HG02588 (cell line): Measurements from ENCODE around the gene CD164.
A peak's percentile ranks its signal among the peaks of the same experiment; 100 is the strongest.
"Not testable (repeated sequence)": the region's sequence is repeated elsewhere in the genome, so short reads cannot be mapped to it uniquely, and the experiment has no call there.

Experiments
- ATAC-seq: cut with Tn5 transposase; IDR thresholded peaks from one replicate; pipeline ENCODE4 v1.9.1; 2021; ENCODE audit warnings: mild to moderate bottlenecking, moderate library complexity; ENCODE audit not compliant: unreplicated experiment

CD164 gene

DNA sequence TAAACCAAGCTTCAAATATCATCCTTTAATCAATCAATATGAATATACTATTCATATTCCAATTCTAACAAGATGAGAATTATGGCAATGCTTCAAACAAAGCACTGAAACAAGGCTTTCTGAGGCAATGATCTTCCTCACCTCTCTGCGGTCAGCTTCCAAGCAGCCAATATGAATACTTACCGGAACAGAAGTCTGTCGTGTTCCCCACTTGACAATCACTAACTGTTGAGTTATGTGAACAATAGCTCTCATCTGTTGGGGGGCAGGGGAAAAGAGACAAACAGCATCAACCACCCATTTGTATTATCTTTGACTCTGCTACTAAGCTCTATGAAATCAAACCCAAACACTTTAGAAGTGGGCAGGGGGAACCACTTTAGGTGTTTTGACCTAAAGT lies 4.5 kb downstream of the CD164 start:
- no peak for ATAC-seq

DNA sequence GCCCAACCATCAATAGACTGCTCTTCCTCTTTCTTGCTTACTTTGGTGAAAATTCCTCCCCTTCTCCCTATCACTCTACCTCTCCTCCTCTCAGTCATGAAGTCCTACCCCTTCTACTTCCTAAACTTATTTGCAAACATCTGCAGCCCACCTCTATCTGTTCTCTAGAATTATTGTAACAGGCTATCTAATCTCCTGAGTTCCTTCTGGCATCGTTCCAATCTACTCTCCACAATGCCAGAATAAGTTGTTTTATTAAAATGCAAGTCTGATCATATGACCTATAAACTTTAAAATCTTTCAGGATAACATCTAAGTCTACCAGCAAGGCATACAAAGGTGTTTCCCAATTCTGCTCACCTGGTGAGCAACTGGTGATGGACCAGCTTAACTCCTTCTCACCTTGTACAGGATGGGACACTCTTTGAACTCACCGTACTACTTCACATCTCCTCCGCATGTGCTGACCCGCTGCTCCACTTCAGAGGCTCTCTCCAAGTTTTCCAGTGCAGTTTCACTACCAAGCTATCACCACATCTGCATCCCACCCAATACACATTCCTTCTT lies 7.9 kb downstream of the CD164 start:
- ATAC-seq, result no peak

DNA sequence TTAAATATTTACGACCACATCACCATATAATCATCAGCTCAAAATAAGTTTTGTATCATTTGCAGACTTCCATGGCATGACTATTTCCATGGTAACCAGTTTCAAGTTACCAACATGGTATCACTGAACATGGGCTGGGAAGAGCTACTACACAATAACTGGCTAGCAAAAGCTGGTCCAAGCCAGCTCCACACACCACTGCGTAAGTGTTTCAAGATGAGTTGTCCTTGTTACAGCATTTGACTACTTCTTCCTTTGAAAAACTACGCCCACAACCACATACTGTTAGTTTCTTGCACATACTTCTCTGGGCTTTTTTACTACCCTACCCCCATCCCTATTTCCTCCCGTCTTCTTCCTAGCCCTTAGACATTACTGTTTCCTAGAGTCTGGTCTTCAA lies 8.5 kb downstream of the CD164 start:
- ATAC-seq, result peak; percentile 93

DNA sequence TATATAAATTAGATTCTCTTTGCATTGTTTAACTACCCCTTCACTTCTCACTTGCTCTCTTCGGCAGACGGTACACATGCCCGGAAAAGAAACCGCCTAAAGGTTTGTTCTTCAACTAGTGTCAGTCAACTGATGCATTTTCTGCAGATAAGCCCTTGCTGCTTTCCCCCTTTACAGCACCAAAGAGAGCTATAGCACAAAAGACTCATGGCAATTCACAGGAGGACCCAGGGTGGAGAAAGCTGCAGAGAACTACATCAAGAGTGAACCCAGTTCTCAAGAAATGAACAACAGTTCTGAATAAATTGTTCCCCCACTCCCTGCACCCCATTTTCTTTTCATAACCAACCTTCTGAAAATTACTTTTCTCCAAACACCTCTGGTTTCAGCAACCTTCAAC lies 8.9 kb downstream of the CD164 start:
- ATAC-seq, result no peak

DNA sequence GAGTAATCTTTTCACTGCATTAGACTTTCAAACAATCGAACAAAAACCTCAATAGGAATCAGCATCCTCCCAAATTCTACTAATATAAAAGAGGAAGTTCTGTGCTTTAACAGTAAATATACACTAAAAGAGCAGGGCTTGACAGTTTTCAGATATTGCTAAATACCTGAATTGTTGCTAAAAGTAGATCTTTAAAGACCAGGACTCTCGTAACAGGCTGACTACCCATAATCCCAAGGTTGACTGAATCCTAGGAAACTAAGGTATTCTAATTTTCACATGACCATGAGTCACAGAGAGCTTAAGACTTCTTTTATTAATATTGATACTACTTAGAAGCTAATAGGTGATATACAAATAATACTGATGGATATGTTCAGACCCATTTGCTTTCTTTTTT lies 10.1 kb downstream of the CD164 start:
- no peak for ATAC-seq

DNA sequence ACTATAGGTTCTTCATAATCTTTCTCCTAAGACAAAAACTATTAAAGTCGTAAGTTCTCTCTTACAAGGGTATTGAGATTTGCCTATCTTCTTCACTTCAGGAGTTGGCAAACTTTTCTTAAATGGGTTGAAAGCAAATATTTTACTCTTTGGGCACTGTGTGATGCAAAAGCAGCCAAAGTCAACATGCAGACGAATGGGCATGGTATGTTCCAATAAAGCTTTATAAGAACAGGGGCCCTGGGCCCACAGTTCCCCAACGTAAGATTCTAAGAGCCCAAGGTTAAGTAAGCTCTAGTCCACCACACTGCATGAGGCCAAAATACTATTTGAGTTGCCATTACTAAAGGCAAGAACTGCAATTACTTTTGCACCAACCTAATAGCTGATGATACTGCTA lies 11.5 kb downstream of the CD164 start:
- no peak for ATAC-seq

DNA sequence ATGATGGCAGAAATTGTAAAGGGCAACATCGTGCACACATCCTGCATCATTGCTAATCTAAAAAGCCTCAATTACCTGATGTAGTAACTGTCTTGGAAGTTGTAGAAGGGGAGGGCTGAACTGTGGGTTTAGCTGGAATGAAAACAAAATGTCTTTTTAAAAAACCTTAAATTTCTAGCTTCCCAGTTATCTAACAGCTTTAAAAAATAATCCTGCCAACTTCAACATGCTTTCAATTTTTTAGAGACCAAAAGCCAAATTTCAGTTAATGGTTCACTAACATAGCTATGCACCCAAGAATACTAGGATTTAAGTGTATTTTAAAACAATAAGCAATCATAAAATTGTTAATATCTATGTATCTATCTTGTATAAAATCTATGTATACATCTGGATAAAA lies 11.9 kb downstream of the CD164 start:
- ATAC-seq, result no peak

DNA sequence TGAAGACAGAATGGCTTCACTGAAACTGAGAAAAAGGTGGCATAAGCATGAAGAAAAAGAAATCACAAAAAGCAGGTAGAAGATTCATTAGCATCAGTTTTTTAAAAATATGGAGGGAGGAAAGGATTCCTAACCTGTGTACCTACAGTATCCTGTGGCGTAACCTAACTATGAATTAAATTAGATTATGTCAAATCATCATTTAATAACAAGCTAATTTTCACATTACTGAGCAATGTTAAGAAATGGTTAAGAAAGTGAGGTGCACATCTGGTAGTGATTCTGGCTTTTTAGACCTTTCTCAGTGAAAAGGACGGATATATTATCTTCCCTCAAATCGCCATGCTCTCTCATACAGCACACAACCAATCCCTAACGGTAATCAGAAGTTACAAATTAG lies 12.5 kb downstream of the CD164 start:
- no peak for ATAC-seq

DNA sequence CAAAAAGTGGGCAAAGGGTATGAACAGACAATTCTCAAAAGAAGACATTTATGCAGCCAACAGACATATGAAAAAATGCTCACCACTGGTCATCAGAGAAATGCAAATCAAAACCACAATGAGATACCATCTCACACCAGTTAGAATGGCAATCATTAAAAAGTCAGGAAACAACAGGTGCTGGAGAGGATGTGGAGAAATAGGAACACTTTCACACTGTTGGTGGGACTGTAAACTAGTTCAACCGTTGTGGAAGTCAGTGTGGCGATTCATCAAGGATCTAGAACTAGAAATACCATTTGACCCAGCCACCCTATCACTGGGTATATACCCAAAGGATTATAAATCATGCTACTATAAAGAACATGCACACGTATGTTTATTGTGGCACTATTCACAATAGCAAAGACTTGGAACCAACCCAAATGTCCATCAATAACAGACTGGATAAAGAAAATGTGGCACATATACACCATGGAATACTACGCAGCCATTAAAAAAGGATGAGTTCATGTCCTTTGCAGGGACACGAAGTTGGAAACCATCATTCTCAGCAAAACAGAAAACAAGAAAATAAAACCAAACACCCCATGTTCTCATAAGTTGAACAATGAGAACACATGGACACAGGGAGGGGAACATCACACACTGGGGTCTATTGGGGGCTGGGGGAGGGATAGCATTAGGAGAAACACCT lies 17.7 kb downstream of the CD164 start:
- ATAC-seq, result not testable (repeated sequence)

DNA sequence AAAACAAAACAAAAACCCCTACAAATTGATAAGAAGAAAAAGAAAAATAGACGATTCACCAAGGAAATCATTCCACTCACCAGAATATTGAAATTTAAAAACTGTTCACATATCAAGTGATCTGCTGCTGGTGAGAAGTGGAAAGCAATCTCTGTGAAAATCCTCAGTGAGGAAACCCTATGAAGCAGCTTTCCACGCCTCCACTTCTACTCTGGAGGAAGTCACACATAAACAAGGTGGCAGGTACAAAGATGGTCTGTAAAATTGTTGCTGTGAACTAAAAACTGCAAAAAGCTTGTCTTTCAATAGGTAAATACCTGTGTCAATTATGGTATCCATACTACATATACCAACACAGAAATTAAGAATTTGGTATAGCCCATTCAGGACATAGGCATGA lies 18.5 kb downstream of the CD164 start:
- ATAC-seq, result no peak

DNA sequence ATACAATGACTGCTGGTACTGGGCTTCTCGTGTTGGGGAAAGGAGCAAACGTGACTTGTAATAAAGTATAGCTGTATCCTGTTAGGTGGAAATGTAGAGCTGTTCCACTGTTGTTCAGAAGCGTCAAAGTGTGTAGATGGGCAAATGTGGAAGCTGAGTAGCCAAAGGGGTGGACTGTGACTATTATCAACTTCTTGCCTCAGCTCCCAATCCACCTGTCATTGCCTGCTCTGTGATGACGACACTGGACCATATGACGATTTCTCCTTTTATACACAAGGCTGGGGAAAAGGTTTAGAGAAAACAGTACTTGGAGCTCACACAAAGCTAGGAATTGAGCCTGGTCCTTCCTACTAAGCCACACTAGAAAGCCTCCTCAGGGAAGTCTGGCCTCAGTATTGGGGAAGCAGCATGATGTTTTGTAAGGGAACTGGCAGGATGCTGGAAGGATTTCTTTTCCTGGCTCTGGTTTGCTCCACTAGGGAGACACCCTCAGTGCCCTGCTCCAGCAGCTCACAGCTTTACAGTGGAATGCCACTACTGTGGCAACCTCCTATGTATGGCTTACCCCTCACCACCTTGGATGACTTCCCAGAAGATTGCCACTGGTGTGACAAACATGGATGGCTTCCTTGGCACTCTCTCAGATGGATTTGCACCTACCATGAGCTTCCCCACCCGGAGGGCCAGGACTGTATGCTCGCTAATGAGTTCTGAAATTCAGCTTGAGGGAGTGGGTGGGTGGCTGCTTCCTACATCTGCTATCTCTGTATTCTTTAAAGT lies 20.0 kb downstream of the CD164 start:
- ATAC-seq, result no peak

DNA sequence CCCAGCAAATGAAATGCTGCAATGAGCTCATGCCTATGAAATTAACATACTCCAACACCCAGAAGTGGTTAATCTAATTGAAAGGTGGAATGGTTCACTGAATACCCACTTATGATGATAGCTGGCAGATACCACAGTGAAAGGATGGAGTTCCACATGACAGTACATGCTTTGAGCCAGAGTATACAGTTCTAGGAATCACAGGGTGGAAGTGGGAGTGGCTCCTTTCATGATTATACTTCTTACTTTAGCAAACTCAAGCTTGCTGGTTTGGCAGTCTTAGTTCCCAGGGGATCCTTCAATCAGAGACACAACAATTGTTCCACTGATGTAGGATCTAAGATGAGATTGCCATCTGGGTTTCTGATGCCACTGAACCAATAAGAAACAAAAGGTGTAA lies 21.5 kb downstream of the CD164 start:
- no peak for ATAC-seq

DNA sequence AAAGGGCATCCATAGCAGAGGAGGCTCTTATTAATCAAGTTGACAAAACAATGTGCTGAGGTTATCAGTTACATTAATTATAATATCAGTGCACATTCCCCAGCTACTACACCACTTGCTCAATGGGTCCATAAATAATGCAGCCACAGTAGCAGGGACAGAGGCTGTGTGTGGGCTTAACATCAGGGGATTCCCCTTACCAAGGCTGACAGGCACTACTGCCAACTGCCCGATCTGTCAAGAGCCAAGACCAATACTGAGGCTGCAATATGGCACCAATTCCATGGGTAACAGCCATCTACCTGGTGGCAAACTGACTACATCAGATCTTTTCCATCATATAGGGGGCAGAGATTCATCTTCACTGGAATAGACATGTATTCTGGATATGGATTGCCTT lies 22.0 kb downstream of the CD164 start:
- no peak for ATAC-seq

DNA sequence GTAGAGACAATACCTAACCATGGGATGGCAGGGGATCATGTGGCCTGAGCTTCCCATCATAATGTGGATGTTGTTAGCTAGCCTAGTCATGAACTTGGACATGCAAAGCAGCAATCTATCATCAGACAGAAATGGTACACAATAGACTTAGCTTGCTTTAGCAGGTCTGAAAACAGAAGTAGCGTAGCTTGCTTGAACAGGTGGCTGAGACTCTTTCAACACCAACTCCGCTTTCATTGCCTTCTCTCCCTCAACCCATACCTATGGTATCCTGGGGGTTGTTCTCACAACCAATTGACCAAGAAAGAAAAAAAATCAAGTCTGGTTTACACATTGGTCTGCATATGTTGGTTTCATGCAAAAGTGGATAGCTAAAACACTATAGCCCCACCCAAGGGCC lies 23.0 kb downstream of the CD164 start:
- ATAC-seq, result no peak

DNA sequence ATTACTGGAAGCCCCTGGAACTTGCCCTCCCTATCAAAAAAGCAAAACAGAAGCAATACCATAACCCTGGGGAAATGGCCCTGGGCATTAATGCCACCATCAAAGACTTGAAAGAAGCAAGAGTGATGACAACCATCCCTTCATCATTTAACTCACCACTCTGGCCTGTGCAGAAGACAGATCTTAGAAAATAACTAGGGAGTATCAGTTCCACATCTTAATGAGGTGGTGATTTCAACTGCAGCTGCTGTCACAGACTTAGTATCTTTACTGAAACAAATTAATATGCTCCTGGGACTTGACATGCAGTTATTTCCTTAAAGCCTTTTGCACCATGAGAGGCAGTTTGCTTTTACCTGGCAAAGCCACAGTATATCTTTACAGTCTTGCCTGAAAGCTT lies 24.1 kb downstream of the CD164 start:
- ATAC-seq, result no peak

DNA sequence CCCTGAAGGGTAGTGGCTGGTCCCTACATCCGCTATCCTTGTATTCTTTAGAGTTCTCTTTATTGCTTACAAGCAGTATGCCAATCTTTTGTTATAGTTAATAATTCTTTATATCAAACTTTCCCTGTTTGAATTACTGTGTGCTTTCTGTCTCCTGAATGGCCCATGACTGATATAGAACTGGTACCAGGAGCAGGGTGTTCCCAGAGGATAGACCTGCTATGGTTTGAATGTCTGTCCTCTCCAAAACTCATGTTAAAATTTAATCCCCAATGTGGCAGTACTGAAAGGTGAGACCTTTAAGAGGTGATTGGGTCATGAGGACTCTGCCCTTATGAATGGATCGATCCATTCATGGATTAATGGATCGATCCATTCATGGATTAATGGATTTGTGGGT lies 26.0 kb downstream of the CD164 start:
- no peak for ATAC-seq

DNA sequence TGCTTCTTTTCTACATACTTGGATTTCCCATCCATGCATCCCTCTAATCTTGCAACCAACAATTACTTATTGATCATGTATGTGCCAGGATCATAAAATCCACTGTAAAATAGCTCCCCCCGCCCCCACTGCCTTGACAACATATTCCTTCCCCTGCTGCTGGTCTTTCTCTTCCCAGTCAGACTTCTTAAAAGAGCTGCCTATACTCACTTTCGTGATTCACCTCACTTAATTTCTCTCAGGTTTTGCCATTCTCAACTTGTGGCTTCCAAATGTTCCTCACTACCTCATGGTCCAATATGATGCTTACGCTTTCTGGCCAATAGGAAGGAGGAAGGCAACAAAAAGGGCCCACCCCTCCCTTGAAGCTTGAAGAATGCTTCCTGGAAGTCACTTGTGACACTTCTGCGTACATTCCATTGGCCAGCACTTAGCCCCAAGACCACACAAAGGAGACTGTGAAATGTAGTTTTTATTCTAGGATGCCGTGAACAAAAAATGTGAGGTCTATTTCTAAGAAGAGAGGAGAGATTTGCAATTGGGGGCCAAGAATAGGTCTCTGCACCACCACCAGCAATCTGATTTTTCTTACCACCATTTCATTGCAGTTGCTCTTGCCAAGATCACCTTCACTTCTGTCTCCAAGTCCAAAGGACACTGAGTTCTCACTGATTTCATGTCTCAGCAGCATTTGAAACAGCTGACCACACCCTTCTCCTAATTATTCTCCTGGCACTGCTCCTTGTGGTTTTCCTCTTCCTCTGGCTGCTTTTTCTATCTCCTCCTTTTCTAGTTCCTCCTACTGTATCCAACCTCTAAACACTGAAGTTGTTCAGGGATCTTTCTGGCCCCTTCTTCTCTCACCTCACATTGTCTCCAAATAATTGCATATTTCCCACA lies 30.8 kb downstream of the CD164 start:
- no peak for ATAC-seq

DNA sequence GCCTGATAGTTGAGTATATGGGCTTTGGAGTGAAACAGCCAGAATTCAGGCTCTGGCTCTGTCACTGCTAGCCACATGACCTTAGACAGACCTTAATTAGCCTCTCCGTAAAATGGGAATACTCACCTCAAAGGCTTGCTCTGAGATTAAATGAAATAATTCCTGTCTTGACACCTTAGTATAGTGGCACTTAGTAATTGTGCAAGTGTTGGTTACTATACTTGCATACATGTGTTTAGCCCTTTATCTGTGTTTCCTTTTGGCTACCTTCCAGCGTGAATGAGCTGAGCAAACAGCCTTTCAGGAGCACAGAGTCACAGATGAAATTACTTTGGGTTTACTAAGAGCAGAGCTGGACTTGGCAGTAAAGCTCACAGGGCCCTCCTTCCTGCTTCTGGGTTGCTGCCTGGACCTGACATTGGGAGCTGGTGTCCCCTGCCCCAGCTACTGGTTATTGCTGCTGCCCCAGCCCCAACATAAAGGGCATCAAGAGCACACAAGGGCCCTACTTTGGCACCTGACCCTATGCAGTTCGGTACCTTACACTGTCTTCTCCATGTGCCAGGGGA lies 32.8 kb downstream of the CD164 start:
- no peak for ATAC-seq

DNA sequence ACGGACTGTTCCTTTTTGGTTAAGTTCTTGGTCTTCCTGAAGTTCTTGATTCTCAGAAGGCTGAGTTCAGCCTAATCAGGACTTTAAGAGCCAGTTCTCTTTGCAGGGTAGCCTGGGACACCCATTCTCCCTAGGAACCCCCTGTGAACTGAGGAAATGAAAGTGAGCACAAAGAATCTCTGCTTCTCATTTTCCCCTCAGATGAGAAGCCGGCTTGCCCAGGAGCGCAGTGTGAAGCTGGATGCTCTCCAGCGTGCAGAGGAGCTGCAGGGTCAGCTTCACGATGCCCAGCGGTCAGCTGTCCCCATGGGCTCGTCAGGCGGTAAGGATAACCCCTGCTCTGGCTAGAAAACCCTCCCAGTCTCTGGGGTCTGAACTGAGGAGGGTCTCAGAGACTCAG lies 34.0 kb downstream of the CD164 start:
- no peak for ATAC-seq

DNA sequence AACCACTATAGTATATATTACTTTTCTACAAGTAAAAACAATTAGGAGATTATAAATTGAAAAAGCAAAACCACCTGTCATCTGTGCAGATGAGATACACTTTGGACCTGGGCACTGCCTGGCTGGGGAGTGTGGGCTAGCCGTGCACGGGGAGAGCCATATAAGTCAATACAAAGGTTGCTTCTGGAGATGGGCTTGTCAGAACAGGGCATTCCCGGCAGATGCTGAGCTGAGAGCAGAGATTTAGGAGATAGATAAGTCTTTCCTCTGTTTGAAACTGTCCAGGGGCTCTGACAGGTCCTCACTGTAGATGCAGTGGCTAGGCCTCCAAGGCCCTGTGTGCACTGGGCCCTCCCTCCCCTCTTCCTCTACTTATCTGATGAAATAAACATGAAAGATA lies 34.5 kb downstream of the CD164 start:
- no peak for ATAC-seq

DNA sequence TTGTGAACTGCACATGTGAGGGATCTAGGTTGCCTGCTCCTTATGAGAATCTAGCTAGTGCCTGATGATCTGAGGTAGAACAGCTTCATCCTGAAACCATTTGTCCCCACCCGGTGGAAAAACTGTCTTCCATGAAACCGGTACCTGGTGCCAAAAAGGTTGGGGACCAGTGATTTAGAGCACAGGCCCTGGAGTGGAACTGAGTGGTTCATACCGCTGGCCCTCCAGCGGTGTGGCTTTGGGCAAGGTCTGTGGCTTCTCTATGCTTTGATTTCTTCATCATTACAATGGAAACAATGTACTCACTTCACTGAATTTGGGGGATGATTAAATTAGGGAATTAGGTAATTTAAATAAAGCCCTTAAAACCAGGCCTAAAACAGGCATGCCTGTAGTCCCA lies 36.3 kb downstream of the CD164 start:
- ATAC-seq, result no peak
